ENCODE measurements around the gene CEP131.

The CEP131 gene

GRCh38 chr17:81251709-81252301 lies 29.0 kb upstream of the CEP131 start:
- DNase-seq (ENCODE audit: low spot score): peak; percentile 85

DNA sequence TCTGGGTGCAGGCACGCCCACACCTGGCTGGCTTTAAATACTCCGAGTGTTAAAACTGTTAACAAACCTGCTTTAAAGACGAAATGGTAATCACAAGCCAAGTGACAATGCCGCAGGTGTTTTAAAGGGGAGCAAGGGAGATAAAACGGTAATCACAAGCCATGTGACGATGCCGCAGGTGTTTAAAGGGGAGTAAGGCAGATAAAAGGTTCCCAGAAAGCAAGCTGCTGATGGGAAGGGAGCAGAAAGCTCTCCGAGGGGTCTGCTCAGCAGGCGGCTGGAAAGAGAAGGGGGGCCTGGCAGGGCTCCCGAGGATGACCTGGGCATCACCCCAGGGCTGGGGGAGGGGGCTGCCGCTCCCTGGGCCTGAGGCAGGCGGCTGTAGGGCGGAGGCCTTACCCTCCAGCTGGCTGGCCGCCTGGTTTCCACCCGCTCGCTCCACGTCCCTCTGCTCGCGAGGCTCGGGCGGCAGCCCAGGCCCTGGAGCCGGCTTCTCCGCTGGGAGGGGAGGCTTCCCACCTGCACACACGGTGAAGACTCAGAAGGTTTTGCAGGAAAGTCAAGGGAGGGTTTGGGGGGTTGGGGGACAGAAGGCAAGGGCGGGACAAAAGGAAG lies 28.4 kb upstream of the CEP131 start:
- DNase-seq (ENCODE audit: low spot score): peak; percentile 56

GRCh38 chr17:81250286-81251093 lies 27.7 kb upstream of the CEP131 start:
- no peak for DNase-seq (ENCODE audit: low spot score)

GRCh38 chr17:81249223-81250040 lies 26.7 kb upstream of the CEP131 start:
- peak; percentile 76 for DNase-seq (ENCODE audit: low spot score)

GRCh38 chr17:81248649-81249048 lies 25.9 kb upstream of the CEP131 start:
- DNase-seq (ENCODE audit: low spot score): no peak

DNA sequence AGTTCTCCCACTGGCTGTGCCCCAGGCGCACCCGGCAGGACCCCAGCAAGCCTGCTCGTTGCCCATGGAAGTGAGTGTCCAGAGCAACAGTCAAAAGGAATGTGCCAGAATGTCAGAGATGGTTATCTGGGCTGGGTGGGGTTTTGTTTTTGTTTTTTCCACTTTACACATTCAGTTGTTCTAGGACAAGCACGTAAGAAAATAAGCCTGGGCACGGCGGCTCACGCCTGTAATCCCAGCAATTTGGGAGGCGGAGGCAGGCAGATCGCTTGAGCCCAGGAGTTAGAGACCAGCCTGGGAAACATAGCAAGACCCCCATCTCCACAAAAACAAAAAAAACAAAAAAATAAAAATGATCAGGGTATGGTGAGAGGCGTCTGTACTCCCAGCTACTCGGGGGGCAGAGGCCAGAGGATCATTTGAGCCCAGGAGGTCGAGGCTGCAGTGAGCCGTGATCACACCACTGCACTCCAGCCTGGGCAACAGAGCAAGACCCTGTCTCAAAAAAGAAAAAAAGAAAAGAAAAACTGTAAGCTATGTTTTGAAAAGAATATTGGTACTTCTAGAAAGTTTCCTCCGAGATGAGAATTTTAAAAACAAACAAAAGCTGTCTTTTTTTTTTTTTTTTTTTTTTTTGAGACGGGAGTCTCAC lies 24.7 kb upstream of the CEP131 start:
- no peak for DNase-seq (ENCODE audit: low spot score)

DNA sequence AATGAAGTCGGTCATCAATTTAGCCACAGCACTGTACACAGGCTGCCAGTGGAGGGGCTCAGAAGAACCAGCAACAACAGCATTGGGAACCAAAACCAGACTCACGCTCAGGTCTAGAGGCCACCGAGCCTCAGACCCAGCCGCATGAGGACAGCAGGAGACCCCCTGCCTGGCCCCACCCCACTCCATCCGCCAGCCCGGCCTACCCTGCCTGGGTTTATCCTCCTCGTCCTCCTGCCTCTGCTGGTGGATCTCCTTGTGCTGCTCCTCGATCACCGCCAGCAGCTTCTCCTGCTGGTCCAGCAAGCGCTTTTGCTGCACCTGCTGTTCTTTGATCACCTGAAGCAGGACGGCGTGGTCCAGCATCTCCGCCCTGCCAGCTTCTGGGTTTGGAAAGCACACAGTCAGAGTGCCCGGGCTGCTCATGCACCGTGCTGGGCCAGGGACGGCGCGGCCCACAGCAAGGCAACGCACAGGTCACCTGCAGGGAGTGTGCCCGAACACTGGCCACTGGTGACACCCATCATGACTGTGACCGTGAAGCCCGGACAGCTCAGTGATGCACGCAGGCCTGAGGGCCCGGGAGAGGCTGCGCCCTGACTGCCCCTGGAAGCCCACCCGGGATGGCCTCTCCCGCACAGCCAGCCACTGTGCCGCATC lies 24.0 kb upstream of the CEP131 start:
- DNase-seq (ENCODE audit: low spot score): no peak

GRCh38 chr17:81246343-81246670 lies 23.5 kb upstream of the CEP131 start:
- DNase-seq (ENCODE audit: low spot score): no peak

DNA sequence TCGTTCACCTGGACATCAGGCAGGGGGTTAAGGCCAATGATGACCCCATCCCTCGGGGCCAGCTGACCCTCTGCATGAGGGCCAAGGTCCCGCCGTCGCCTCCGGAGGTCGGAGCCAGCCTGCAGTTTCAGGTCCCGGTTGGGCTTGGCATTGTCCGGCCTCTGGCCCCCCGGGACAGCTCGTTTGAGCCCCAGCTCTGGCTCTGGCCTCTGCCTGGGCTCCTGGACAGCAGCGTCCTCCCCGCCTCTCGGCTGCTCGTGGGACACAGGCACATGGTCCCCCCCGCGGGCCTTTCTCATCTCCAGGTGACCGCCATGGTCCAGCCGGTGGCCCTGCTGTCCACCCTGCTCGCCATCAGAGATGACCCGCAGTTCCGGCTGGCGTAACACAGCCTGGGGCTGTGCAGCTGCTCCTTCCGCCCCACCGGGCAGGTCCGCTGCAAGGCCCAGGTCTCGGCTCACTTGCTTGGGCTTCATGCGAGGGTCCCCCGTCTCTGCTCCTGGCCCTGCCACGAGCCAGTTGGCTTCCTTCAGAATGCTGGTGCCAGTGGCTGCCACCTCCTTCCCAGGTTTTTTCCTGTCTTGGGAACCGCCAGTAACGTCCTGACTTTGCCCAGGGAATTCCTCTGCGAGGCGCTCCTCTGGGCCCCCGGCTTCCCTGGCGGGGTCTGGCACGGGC lies 23.0 kb upstream of the CEP131 start:
- no peak for DNase-seq (ENCODE audit: low spot score)

DNA sequence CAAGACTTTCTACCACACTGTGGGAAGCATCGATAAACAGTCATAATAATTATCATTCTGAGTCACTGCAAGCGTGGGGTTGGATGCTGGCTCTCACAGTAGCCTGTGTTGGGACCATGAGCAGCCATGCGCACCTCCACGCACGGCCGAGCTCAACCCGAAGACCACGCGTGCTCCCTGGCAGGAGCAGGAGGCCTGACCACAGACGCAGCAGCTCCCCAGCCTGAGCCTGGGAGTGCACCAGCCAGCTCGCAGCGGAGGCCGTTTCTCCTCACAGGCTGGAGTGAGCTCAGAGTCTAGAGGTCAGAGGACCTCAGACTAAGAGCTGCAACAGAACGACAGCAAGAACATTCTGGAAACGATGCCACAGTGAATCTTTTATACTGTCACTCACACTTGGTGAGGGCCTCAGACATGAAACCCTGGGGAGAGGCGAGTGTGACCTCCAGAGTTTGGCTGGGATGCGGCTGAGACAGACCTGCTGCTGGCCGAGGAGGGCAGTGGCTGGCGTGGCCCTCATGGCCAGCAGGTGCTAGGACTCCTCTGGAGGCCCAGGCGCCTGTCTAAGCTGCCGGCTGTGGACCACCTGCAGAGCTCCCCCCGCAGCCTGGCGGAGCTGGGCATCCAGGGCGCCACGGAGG lies 22.4 kb upstream of the CEP131 start:
- DNase-seq (ENCODE audit: low spot score): no peak

- DNase-seq (ENCODE audit: low spot score): no peak
These were observed 21.7 kb upstream of the CEP131 start for GRCh38 chr17:81244358-81245023.

DNA sequence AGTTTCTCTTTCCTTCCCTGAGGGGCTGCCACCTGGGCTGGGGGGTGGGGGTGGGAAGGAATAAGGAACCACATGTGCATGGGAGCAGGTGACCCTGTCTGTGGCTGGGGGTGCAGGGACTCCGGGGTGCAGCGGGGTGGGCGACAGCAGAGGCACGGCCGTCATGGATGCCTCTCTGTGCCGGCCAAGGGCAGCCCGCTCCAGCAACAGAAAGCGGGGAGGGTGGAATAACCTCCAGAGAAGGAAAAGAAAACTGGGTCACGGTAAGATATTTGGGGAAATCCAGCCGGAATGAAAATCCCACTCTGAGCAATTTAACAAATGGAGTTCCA lies 20.5 kb upstream of the CEP131 start:
- no peak for DNase-seq (ENCODE audit: low spot score)

DNA sequence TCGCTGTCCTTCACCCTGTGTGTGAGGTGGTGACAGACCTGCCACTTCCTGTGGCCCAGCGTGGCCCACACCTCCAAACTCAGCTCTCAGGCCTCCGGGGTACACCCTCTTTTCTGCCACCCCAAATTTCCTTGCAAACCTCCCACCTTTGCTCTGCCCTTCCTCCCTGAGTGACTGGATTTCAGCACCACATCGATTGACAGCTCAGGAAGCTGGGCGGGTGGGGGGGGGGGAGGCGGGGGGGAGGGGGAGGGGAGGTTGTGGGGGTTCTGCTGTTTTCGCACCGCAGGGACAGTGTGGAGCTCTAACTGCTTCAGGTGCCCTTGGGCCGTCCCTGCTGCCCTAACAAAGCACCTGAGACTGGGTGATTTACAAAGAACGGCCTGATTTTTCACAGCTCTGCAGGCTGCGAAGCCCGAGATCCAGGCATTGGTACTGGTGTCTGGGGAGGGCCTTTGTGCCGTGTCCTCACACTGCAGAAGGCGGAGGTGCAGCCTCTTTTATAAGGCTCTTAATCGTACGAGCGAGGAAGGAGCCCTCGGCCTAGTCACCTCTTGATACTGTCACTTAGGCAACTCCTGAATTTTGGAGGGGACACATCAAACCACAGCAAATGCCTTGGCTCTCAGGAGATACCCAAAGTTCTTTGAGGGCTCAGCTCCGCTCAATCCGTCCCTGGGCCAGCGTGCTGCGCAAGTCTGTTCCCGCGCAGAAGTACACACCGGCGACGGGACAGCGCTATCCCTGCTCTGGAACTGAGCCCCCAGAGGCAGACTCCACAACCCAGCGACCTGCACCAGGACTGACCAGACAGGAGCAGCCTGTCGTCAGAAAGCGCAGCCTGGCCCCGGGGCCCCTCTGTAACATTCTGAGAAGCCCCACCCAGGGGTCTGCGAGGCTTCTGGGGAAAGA lies 19.9 kb upstream of the CEP131 start:
- no peak for DNase-seq (ENCODE audit: low spot score)

DNA sequence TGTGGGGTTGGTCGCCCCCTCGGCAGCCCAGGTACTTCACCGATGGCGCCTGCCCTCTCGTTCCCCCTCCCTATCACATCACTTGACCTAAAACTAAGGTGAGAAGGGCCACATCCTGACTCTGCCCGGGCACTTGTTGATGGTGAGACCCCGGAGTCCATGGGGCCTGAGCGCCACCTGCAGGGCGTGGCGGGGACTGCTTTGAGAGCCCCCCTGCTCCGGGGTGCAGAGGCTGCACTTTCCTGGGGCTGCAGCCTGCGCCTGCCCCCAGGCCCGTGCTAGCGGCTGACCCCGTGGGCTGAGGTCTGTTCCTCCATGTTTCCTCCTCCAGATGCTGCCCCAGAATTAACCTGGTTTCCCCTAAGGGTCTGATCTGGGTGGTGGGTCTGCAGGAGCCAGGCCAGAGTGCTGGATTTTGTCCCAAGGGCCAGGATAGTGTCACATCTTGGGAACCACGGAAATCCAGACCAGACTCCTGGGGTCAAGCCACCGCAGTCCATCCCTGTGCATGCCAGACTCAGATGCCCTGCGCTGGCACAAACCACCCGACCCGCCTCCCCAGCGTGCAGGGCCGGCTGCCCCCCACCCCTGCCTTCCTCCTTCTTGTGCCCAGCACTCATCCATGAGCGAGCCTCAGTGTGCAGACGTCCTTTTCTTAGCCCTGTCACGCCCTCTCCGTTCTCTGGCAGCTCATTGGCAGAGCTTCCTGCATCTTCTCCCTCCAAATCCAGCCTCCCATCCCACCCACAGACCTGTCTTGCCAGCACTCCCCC lies 19.1 kb upstream of the CEP131 start:
- DNase-seq (ENCODE audit: low spot score): no peak

DNA sequence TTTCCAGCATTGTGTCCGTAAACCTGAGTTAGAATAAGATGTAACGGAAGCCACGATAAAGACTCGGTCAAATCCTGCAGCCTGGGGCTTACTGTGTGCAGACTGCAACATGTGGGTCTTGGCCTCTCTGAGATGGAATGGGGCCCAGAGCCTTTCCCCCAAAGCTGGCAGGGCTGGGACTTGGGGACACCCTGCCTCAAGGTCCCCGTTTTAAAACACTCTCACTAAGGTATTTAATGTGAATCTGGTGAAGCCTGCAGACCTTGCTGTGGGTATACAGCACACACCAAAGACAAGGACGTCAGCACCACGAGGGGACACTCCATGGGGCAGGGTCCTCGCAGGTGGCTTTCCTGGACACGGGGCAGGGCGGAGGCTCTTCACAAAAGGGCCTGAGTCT lies 18.4 kb upstream of the CEP131 start:
- no peak for DNase-seq (ENCODE audit: low spot score)

DNA sequence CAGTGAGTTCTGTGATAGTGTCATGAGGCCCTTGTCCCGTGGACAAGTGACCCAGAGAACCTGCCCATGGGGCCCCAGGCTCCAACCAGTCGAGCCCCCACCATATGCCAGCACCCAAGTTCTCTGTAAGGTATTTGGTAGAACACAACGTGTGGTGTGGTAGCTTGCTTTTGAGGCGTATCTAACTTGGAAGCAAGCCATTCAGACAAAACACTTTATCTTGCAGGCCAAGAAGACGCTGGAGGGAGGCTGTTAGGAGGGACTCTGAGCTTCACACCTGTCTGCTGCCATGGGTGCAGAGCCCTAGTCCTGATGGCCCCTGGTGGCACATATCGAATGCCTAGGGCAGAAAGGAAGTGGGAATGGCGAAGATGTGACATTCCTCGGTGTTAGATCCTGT lies 18.0 kb upstream of the CEP131 start:
- DNase-seq (ENCODE audit: low spot score): no peak

DNA sequence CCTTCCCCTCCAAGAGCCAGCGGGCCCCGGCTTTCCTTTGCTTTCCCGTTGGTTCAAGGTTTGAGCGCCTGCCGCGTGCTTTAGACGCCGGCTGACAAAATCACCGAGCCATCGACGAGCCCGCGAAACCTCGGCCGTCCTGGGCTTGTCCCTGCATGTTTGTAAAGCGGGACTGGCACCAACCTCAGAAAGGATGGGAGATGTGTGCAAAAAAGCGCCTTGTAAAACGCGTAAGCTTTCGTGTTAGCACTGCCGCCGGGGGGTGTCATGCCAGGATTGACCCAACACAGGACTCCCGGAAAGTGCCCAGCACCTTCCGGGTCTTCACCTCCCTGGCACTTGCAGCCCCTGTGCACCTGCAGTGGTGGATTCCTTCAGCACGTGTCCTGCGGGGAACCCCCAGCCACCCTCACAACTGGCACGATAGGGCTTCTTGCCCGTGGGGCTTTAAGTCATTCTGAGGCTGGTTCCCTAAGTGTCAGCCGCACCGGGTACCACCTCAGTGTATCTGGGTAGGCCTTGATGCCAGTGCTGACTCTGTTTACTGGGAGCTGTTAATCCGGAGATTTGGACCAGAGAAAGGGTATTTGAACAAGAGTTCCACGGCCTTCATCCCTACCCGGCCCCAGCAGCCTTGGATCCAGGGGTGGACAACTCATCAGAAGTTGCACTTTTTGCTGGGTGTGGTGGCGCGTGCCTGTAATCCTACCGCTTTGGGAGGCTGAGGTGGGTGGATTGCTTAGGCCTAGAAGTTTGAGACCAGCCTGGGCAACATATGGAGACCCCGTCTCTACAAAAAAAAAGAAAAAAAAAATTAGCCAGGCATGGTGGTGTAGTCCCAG lies 17.2 kb upstream of the CEP131 start:
- no peak for DNase-seq (ENCODE audit: low spot score)
